ENCODE measurements around the gene PRND. TPM values are rescaled to one million over a fixed set of nuclear protein-coding genes. Genes with fewer than 3 reads are reported as not detected.

The PRND gene
- total RNA-seq, 1 donor = not detected

- TF ChIP-seq CTCF (IDR thresholded peaks at IDR 0.05; ENCODE audit: extremely low read depth, low read depth, low read length) = no peak
- Histone ChIP-seq H3K9me3 (ENCODE audit: low read depth, low read length) (no peaks in the 10 kb centered on the region), H3K4me2 (ENCODE audit: insufficient read depth, low read length) (no peak overlapping the region), H3K27ac (ENCODE audit: low read depth, low read length) (no peak overlapping the region), H2AFZ (ENCODE audit: low read length) (no peak overlapping the region), H3K4me3 (ENCODE audit: insufficient read depth, low read length) (no peak overlapping the region), H3K36me3 (ENCODE audit: insufficient read depth, low read length) (no peaks in the 10 kb centered on the region), H3K27me3 (ENCODE audit: insufficient read depth, low read length) (peaks cover 7% of the 10 kb centered on the region), H4K20me1 (ENCODE audit: insufficient read depth, low read length) (no peaks in the 10 kb centered on the region), H3K79me2 (ENCODE audit: insufficient read depth, low read length) (no peaks in the 10 kb centered on the region), H3K4me1 (ENCODE audit: insufficient read depth, low read length) (peaks cover 11% of the 10 kb centered on the region)
- DNase-seq (ENCODE audit: insufficient read length, low spot score, missing footprints) = no peak
Observed at GRCh38 chr20:4763261-4763660, 41.6 kb downstream of the PRND start.

- H3K4me2 ChIP-seq (ENCODE audit: insufficient read depth, low read length) = no peak overlapping the region
- peaks cover 7% of the 10 kb centered on the region for H3K27me3 ChIP-seq (ENCODE audit: insufficient read depth, low read length)
- no peak for TF ChIP-seq CTCF (IDR thresholded peaks at IDR 0.05; ENCODE audit: extremely low read depth, low read depth, low read length)
- H3K9me3 ChIP-seq (ENCODE audit: low read depth, low read length) = no peaks in the 10 kb centered on the region
- no peak overlapping the region for H3K4me3 ChIP-seq (ENCODE audit: insufficient read depth, low read length)
- H4K20me1 ChIP-seq (ENCODE audit: insufficient read depth, low read length) = no peaks in the 10 kb centered on the region
- H2AFZ ChIP-seq (ENCODE audit: low read length) = no peak overlapping the region
- no peak overlapping the region for H3K27ac ChIP-seq (ENCODE audit: low read depth, low read length)
- no peaks in the 10 kb centered on the region for H3K79me2 ChIP-seq (ENCODE audit: insufficient read depth, low read length)
- H3K36me3 ChIP-seq (ENCODE audit: insufficient read depth, low read length) = no peaks in the 10 kb centered on the region
- no peak for DNase-seq (ENCODE audit: insufficient read length, low spot score, missing footprints)
- H3K4me1 ChIP-seq (ENCODE audit: insufficient read depth, low read length) = peaks cover 11% of the 10 kb centered on the region
Observed at GRCh38 chr20:4763723-4764510, 42.2 kb downstream of the PRND start.

- no peak for DNase-seq (ENCODE audit: insufficient read length, low spot score, missing footprints)
- no peak for TF ChIP-seq CTCF (IDR thresholded peaks at IDR 0.05; ENCODE audit: extremely low read depth, low read depth, low read length)
- Histone ChIP-seq H3K36me3 (ENCODE audit: insufficient read depth, low read length) (no peaks in the 10 kb centered on the region), H3K79me2 (ENCODE audit: insufficient read depth, low read length) (no peaks in the 10 kb centered on the region), H3K4me2 (ENCODE audit: insufficient read depth, low read length) (no peak overlapping the region), H2AFZ (ENCODE audit: low read length) (no peak overlapping the region), H3K4me3 (ENCODE audit: insufficient read depth, low read length) (no peak overlapping the region), H4K20me1 (ENCODE audit: insufficient read depth, low read length) (no peaks in the 10 kb centered on the region), H3K4me1 (ENCODE audit: insufficient read depth, low read length) (peaks cover 11% of the 10 kb centered on the region), H3K27ac (ENCODE audit: low read depth, low read length) (no peak overlapping the region), H3K27me3 (ENCODE audit: insufficient read depth, low read length) (peaks cover 7% of the 10 kb centered on the region), H3K9me3 (ENCODE audit: low read depth, low read length) (no peaks in the 10 kb centered on the region)
Observed at GRCh38 chr20:4764805-4765204, 43.1 kb downstream of the PRND start.

- Histone ChIP-seq H3K27me3 (ENCODE audit: insufficient read depth, low read length) (peaks cover 7% of the 10 kb centered on the region), H3K36me3 (ENCODE audit: insufficient read depth, low read length) (no peaks in the 10 kb centered on the region), H3K9me3 (ENCODE audit: low read depth, low read length) (no peaks in the 10 kb centered on the region), H3K27ac (ENCODE audit: low read depth, low read length) (no peak overlapping the region), H2AFZ (ENCODE audit: low read length) (no peak overlapping the region), H3K79me2 (ENCODE audit: insufficient read depth, low read length) (no peaks in the 10 kb centered on the region), H4K20me1 (ENCODE audit: insufficient read depth, low read length) (no peaks in the 10 kb centered on the region), H3K4me3 (ENCODE audit: insufficient read depth, low read length) (no peak overlapping the region), H3K4me1 (ENCODE audit: insufficient read depth, low read length) (peaks cover 11% of the 10 kb centered on the region), H3K4me2 (ENCODE audit: insufficient read depth, low read length) (no peak overlapping the region)
- no peak for DNase-seq (ENCODE audit: insufficient read length, low spot score, missing footprints)
- TF ChIP-seq CTCF (IDR thresholded peaks at IDR 0.05; ENCODE audit: extremely low read depth, low read depth, low read length) = no peak
Observed at GRCh38 chr20:4765681-4766080, 44.0 kb downstream of the PRND start.

All from osteoblast (primary cell).